ENCODE data around the gene NSDHL. TPM values are rescaled to one million over a fixed set of nuclear protein-coding genes. Genes with fewer than 3 reads are reported as not detected.
A peak's percentile ranks its signal among the peaks of the same experiment; 100 is the strongest.

The NSDHL gene
- total and polyA plus RNA-seq, 3 donors from 2014 or later, result 14.6 to 20.0 (median 17.9) TPM

- intact Hi-C loops (cut with DNase I; ENCODE audit: low total_unique reads), result no loop called here
- Histone ChIP-seq H3K4me1 (no peaks in the 10 kb centered on the region), H3K36me3 (ENCODE audit: low read depth, missing control alignments) (no peaks in the 10 kb centered on the region), H3K9me3 (no peaks in the 10 kb centered on the region), H3K4me3 (no peak overlapping the region), H3K27me3 (no peaks in the 10 kb centered on the region), H3K27ac (no peak overlapping the region)
- DNase-seq, result no peak
- no peak for TF ChIP-seq POLR2A (IDR thresholded peaks at IDR 0.05)
- no peak for TF ChIP-seq CTCF (IDR thresholded peaks at IDR 0.05)
- WGBS, 2 donors, result 83 to 94% methylated on average over 1 to 14 of the region's 15 CpGs
Measured at GRCh38 chrX:152901816-152902501, 71.1 kb downstream of the NSDHL start.

- 93 to 95% methylated on average over 4 of the region's 4 CpGs for WGBS, 2 donors
- H3K4me3 ChIP-seq, result no peak overlapping the region
- H3K4me1 ChIP-seq, result no peaks in the 10 kb centered on the region
- intact Hi-C loops (cut with DNase I; ENCODE audit: low total_unique reads), result no loop called here
- H3K27me3 ChIP-seq, result no peaks in the 10 kb centered on the region
- TF ChIP-seq CTCF (IDR thresholded peaks at IDR 0.05) (no peak), POLR2A (IDR thresholded peaks at IDR 0.05) (no peak)
- no peak for DNase-seq
- no peaks in the 10 kb centered on the region for H3K9me3 ChIP-seq
- no peaks in the 10 kb centered on the region for H3K36me3 ChIP-seq (ENCODE audit: low read depth, missing control alignments)
- H3K27ac ChIP-seq, result no peak overlapping the region
Measured at GRCh38 chrX:152902502-152902820, 71.6 kb downstream of the NSDHL start.

GRCh38 chrX:152903589-152903988 lies 72.7 kb downstream of the NSDHL start:
- no peaks in the 10 kb centered on the region for H3K27me3 ChIP-seq
- no peak overlapping the region for H3K27ac ChIP-seq
- no peaks in the 10 kb centered on the region for H3K9me3 ChIP-seq
- 56 to 78% methylated on average over 3 to 9 of the region's 9 CpGs for WGBS, 2 donors
- H3K4me1 ChIP-seq, result no peaks in the 10 kb centered on the region
- DNase-seq, result no peak
- intact Hi-C loops (cut with DNase I; ENCODE audit: low total_unique reads), result no loop called here
- H3K4me3 ChIP-seq, result no peak overlapping the region
- no peaks in the 10 kb centered on the region for H3K36me3 ChIP-seq (ENCODE audit: low read depth, missing control alignments)
- TF ChIP-seq POLR2A (IDR thresholded peaks at IDR 0.05), result no peak
- TF ChIP-seq CTCF (IDR thresholded peaks at IDR 0.05), result no peak

DNA sequence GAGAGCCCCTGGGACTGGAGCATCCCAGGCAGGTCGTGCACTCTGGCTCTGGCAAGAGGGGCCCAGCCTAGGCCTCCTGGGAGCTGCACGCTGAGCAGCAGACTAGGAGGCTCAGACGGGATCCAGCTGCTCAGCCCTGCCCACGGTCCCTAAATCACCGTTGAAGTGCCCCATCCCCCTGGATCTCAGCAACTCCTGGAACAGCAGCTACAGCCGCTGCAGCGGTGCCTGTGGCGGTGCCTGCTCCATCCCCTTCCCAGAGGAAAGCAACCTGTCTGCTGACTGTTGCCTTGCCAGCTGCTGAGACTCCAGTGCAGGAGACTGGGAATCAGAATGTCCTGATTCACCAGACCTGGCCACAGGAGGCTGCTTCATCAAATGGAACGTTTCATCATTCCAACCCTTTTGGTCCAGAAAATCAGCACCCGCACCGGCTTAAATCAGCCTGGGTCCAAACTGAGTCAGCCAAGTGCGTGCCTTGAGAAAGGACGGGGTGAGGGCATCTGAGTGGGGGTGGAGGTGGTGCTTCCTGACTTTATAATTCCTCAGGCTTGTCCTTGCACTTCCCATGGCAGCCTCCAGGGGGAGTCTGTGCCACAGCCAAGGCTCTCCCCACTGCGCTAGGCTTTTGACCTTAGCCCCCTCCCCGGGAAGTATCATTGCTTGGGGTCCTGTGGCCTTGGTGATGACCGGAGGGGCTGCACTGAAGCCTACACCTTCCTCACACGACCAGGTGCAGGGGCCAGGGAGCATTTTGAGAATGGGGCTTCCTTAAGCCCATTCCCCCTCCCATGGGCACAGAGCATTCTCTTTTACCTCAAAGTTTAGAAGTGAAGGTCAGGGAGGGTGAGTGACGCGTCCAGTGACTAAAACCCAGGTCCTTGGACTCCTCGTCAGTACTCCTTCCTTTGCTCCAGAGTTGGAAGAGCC lies 73.6 kb downstream of the NSDHL start:
- Histone ChIP-seq H3K4me3 (no peak overlapping the region), H3K36me3 (ENCODE audit: low read depth, missing control alignments) (no peaks in the 10 kb centered on the region), H3K27ac (no peak overlapping the region), H3K4me1 (no peaks in the 10 kb centered on the region), H3K9me3 (no peaks in the 10 kb centered on the region), H3K27me3 (no peaks in the 10 kb centered on the region)
- 29 to 30% methylated on average over 10 to 13 of the region's 20 CpGs for WGBS, 2 donors
- intact Hi-C loops (cut with DNase I; ENCODE audit: low total_unique reads), result no loop called here
- peak; percentile 10 to 64 (median 45) for TF ChIP-seq CTCF (IDR thresholded peaks at IDR 0.05)
- no peak for TF ChIP-seq POLR2A (IDR thresholded peaks at IDR 0.05)
- peak; percentile 63 for DNase-seq

Data from testis (tissue), 3 donors.